Astrocyte (in vitro differentiated cells and primary cell): Measurements from ENCODE around the gene PFDN6. TPM values are rescaled to one million over a fixed set of nuclear protein-coding genes. Genes with fewer than 3 reads are reported as not detected.

Source experiments
- DNase-seq: peaks from one replicate; pipeline ENCODE4 v3.0.0-alpha.2; 2010; ENCODE audit warnings: low read depth
- FAIRE-seq: peaks from 2 replicates; lab custom pipeline; 2011; peaks lifted over from hg19 to GRCh38; lab: Jason Lieb, UNC
- H2AFZ ChIP-seq: 2 replicates; pipeline ENCODE4 v1.6.0; 2012; ENCODE audit warnings: low read depth, low read length, inconsistent platforms
- H3K27ac ChIP-seq: 2 replicates; pipeline ENCODE4 v1.5.1; 2011; ENCODE audit warnings: low read depth, low read length, inconsistent platforms
- H3K27me3 ChIP-seq: 2 replicates; pipeline ENCODE4 v1.6.0; 2011; ENCODE audit warnings: low read length, inconsistent platforms; ENCODE audit not compliant: insufficient read depth
- H3K36me3 ChIP-seq: 2 replicates; pipeline ENCODE4 v1.5.1; 2011; ENCODE audit warnings: low read length, inconsistent platforms; ENCODE audit not compliant: insufficient read depth
- H3K4me1 ChIP-seq: 2 replicates; pipeline ENCODE4 v1.5.1; 2011; ENCODE audit warnings: low read length, inconsistent platforms; ENCODE audit not compliant: insufficient read depth
- H3K4me2 ChIP-seq: 2 replicates; pipeline ENCODE4 v1.6.0; 2012; ENCODE audit warnings: low read length, inconsistent platforms
- H3K4me3 ChIP-seq: 2 replicates; pipeline ENCODE4 v1.5.1; 2011; ENCODE audit warnings: low read depth, mild to moderate bottlenecking, low read length, inconsistent platforms; ENCODE audit not compliant: insufficient read depth
- H3K79me2 ChIP-seq: 2 replicates; pipeline ENCODE4 v1.6.0; 2012; ENCODE audit warnings: mild to moderate bottlenecking, low read length, inconsistent platforms; ENCODE audit not compliant: insufficient read depth
- H3K9ac ChIP-seq: 2 replicates; pipeline ENCODE4 v1.6.0; 2012; ENCODE audit warnings: mild to moderate bottlenecking, low read length, inconsistent platforms
- H3K9me3 ChIP-seq: 2 replicates; pipeline ENCODE4 v1.5.1; 2012; ENCODE audit warnings: low read depth, mild to moderate bottlenecking, low read length, inconsistent platforms; ENCODE audit not compliant: insufficient read depth
- H4K20me1 ChIP-seq: 2 replicates; pipeline ENCODE4 v1.6.0; 2012; ENCODE audit warnings: low read length, inconsistent platforms; ENCODE audit not compliant: insufficient read depth
- H3K27ac Mint-ChIP-seq: one replicate; pipeline ENCODE4 v1.8.0; 2021; ENCODE audit warnings: mild to moderate bottlenecking, mixed read lengths; ENCODE audit not compliant: unreplicated experiment
- H3K27me3 Mint-ChIP-seq: one replicate; pipeline ENCODE4 v1.8.0; 2021; ENCODE audit warnings: low read depth, mixed read lengths; ENCODE audit not compliant: unreplicated experiment
- H3K36me3 Mint-ChIP-seq: one replicate; pipeline ENCODE4 v1.8.0; 2021; ENCODE audit warnings: low read depth, mixed read lengths; ENCODE audit not compliant: unreplicated experiment
- H3K4me1 Mint-ChIP-seq: one replicate; pipeline ENCODE4 v1.8.0; 2021; ENCODE audit warnings: low read depth, mixed read lengths; ENCODE audit not compliant: unreplicated experiment
- H3K4me3 Mint-ChIP-seq: one replicate; pipeline ENCODE4 v1.8.0; 2021; ENCODE audit warnings: mild to moderate bottlenecking, moderate library complexity, mixed read lengths; ENCODE audit not compliant: unreplicated experiment
- H3K9me3 Mint-ChIP-seq: one replicate; pipeline ENCODE4 v1.8.0; 2021; ENCODE audit warnings: mild to moderate bottlenecking, mixed read lengths; ENCODE audit not compliant: unreplicated experiment
- CTCF ChIP-seq: IDR thresholded peaks from 2 replicates; pipeline ENCODE4 v1.5.1; 2011; ENCODE audit warnings: low read depth, mild to moderate bottlenecking, inconsistent platforms, low read length, moderate library complexity; ENCODE audit not compliant: insufficient read depth
- EZH2 ChIP-seq: IDR thresholded peaks from 2 replicates; pipeline ENCODE4 v1.6.1; 2012; ENCODE audit warnings: mild to moderate bottlenecking, low read length, inconsistent platforms; ENCODE audit not compliant: insufficient read depth
- total RNA-seq: library from RNA; stranded (reverse); gene quantifications from 2 replicates; pipeline ENCODE4 v1.2.1, GENCODE V29; 2021

PFDN6 gene
- total RNA-seq, 1 donor from 2014 or later = 56.7 TPM

GRCh38 chr6:33313105-33313708 is 23.8 kb downstream of the PFDN6 start:
- DNase-seq (no peak), FAIRE-seq (no peak)
- TF ChIP-seq CTCF (no peak), EZH2 (no peak)
- Mint-ChIP-seq H3K36me3 (peaks cover 6% of the 10 kb centered on the region), H3K27ac (peak overlapping the region; percentile 98), H3K4me1 (peaks cover 14% of the 10 kb centered on the region), H3K9me3 (no peaks in the 10 kb centered on the region), H3K27me3 (no peaks in the 10 kb centered on the region), H3K4me3 (peak overlapping the region; percentile 98)
- Histone ChIP-seq H3K27me3 (no peaks in the 10 kb centered on the region), H3K9ac (peak overlapping the region; percentile 89), H3K9me3 (no peaks in the 10 kb centered on the region), H3K4me2 (peak overlapping the region; percentile 100), H3K36me3 (no peaks in the 10 kb centered on the region), H3K4me3 (peak overlapping the region; percentile 84), H4K20me1 (peaks cover 24% of the 10 kb centered on the region), H2AFZ (peak overlapping the region; percentile 78), H3K4me1 (peaks cover 29% of the 10 kb centered on the region), H3K79me2 (peaks cover 55% of the 10 kb centered on the region), H3K27ac (peak overlapping the region; percentile 82)

- peak within 1 kb of the TSS; percentile 98 for H3K27ac Mint-ChIP-seq
- no peaks in the 10 kb centered on the region for H3K9me3 ChIP-seq
Measured at GRCh38 chr6:33313709-33314514, 24.5 kb downstream of the PFDN6 start, which contains the start of gene TAPBP. Gene TAPBP, minus strand, starts transcription at chr6:33314078. Its CDS starts 37 bp downstream, at chr6:33314041.

More at GRCh38 chr6:33313709-33314514, 24.5 kb downstream of the PFDN6 start, which contains the start of gene TAPBP:
- Mint-ChIP-seq H3K4me1 (peaks cover 18% of the 10 kb centered on the region), H3K9me3 (no peaks in the 10 kb centered on the region), H3K36me3 (peaks cover 6% of the 10 kb centered on the region), H3K4me3 (peak within 1 kb of the TSS; percentile 98), H3K27me3 (no peaks in the 10 kb centered on the region)
- Histone ChIP-seq H3K27me3 (no peaks in the 10 kb centered on the region), H3K4me3 (peak within 1 kb of the TSS; percentile 84), H4K20me1 (peaks cover 23% of the 10 kb centered on the region), H3K79me2 (peaks cover 55% of the 10 kb centered on the region), H3K4me1 (peaks cover 36% of the 10 kb centered on the region), H3K36me3 (peaks cover 6% of the 10 kb centered on the region), H3K9ac (peak within 1 kb of the TSS; percentile 89), H2AFZ (peak within 1 kb of the TSS; percentile 78), H3K27ac (peak within 1 kb of the TSS; percentile 82), H3K4me2 (peak within 1 kb of the TSS; percentile 100)
- TF ChIP-seq EZH2 = no peak
- TF ChIP-seq CTCF = no peak
- DNase-seq (peak; percentile 42), FAIRE-seq (no peak)
